HFF-Myc (cell line): ENCODE results near the gene GNA12.

Experiments
- DNase-seq: peaks from one replicate; pipeline ENCODE4 v3.0.0-alpha.2; 2011; ENCODE audit warnings: low read depth; ENCODE audit errors: extremely low read depth
- H3K4me3 ChIP-seq: replicated peaks from 2 replicates; pipeline ENCODE4 v1.5.1; 2011; ENCODE audit warnings: low read depth, mild to moderate bottlenecking, control low read depth, low read length
- CTCF ChIP-seq: IDR thresholded peaks from 2 replicates; pipeline ENCODE4 v1.5.1; 2012; ENCODE audit warnings: mild to moderate bottlenecking, low read depth, low read length, control low read depth; ENCODE audit errors: missing control alignments

Gene GNA12

GRCh38 chr7:2851497-2851896 is 7.4 kb upstream of the GNA12 start:
- DNase-seq, result no peak
- no peak overlapping the region for H3K4me3 ChIP-seq
- no peak for TF ChIP-seq CTCF

GRCh38 chr7:2849941-2850766 is 6.0 kb upstream of the GNA12 start:
- TF ChIP-seq CTCF, result no peak
- no peak overlapping the region for H3K4me3 ChIP-seq
- DNase-seq, result no peak

GRCh38 chr7:2845034-2845592 is 1.0 kb upstream of the GNA12 start:
- peak overlapping the region; percentile 43 for H3K4me3 ChIP-seq
- no peak for DNase-seq
- no peak for TF ChIP-seq CTCF

- peak overlapping the region; percentile 65 for H3K4me3 ChIP-seq
- no peak for TF ChIP-seq CTCF
- DNase-seq, result no peak
Measured at GRCh38 chr7:2843711-2844152, 376 bp downstream of the GNA12 start.

- no peak for DNase-seq
- TF ChIP-seq CTCF, result no peak
- H3K4me3 ChIP-seq, result peak overlapping the region; percentile 65
Measured at GRCh38 chr7:2843191-2843685, 870 bp downstream of the GNA12 start.

GRCh38 chr7:2841907-2842306 is 2.2 kb downstream of the GNA12 start:
- no peak overlapping the region for H3K4me3 ChIP-seq
- no peak for TF ChIP-seq CTCF
- DNase-seq, result no peak
